C4-2B (cell line): ENCODE data around the gene DYNC2LI1.

Source experiments
- CTCF ChIP-seq: fragments of 450-650 bp; conservative IDR thresholded peaks from 2 replicates; pipeline ENCODE4 v1.5.1; 2017; ENCODE audit warnings: mild to moderate bottlenecking
- ZFX ChIP-seq: fragments of 450-650 bp; IDR thresholded peaks from 2 replicates; pipeline ENCODE4 v1.6.1; 2017

GRCh38 chr2:43812947-43813346 is 39.1 kb downstream of the DYNC2LI1 start:
- TF ChIP-seq CTCF (no peak), ZFX (no peak)
